GM21367 (cell line): ENCODE data around the gene DEPDC1B.
"Not testable (repeated sequence)": the region's sequence is repeated elsewhere in the genome, so short reads cannot be mapped to it uniquely, and the experiment has no call there.

Experiments used
- ATAC-seq: cut with Tn5 transposase; IDR thresholded peaks from one replicate; pipeline ENCODE4 v1.9.1; 2021; ENCODE audit not compliant: unreplicated experiment

The DEPDC1B gene, protein sequence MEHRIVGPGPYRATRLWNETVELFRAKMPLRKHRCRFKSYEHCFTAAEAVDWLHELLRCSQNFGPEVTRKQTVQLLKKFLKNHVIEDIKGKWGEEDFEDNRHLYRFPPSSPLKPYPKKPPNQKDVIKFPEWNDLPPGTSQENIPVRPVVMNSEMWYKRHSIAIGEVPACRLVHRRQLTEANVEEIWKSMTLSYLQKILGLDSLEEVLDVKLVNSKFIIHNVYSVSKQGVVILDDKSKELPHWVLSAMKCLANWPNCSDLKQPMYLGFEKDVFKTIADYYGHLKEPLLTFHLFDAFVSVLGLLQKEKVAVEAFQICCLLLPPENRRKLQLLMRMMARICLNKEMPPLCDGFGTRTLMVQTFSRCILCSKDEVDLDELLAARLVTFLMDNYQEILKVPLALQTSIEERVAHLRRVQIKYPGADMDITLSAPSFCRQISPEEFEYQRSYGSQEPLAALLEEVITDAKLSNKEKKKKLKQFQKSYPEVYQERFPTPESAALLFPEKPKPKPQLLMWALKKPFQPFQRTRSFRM

DNA sequence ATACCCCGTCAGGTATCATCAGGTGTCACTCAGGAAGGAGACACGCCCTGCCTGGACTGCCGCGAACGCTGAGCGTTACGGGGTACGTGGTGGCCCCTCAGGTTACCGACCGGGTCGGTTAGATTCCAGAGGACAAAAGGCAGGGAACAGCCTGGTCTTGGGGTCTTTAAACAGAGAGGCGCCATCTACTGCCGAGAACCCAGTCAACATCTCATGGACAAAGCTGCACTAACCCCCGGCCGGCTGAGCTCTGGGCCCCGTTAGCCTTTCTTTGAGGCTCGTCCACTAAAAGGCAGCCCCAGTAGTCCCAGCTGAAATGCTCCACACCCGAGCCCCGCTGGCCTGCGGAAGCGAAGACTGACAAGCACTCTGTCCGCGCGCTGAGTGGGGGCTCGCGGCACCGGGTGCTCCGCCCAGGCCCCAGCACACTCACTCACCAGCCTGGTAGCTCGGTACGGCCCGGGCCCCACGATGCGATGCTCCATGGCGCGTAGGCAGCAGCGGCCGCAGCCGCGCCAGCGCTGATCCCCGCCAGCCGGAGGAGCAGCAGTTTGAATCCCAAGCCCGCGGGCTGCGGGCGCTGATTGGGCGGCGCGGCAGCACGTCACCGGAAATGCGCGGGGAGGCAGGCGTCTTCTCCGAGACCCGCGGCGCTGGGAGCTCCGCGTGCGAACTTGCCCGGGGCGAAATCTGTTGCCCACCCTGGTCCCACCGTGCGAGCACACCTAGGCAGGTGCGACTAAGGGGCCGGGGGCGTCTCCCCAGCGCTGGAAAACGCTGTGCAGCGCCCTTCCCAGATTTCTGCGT lies at the start of gene DEPDC1B:
TSS of gene DEPDC1B (minus strand) at position 558 of the 807 bp plus-strand sequence. CDS start at position 485, 73 bp downstream.
- peak; percentile 92 for ATAC-seq

DNA sequence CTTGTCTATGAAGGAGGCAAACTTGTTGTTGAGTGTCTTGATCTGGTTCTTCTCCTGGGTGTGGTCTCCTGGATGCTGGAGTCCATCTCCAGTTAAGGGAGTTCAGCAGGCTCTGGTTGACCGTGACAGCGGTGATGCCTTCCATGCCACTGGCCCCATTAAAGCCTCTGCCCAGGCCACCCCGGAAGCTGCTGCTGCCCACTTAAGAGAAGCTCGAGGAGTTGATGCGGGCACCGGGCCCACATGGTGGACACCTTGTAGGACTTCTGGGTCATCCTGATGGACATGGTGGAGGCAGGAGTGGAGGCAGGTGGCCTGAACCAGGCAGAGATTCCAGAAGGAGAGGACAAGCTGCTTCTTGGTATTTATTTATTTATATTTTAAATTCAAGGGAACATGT lies 44.7 kb upstream of the DEPDC1B start:
- ATAC-seq = no peak

DNA sequence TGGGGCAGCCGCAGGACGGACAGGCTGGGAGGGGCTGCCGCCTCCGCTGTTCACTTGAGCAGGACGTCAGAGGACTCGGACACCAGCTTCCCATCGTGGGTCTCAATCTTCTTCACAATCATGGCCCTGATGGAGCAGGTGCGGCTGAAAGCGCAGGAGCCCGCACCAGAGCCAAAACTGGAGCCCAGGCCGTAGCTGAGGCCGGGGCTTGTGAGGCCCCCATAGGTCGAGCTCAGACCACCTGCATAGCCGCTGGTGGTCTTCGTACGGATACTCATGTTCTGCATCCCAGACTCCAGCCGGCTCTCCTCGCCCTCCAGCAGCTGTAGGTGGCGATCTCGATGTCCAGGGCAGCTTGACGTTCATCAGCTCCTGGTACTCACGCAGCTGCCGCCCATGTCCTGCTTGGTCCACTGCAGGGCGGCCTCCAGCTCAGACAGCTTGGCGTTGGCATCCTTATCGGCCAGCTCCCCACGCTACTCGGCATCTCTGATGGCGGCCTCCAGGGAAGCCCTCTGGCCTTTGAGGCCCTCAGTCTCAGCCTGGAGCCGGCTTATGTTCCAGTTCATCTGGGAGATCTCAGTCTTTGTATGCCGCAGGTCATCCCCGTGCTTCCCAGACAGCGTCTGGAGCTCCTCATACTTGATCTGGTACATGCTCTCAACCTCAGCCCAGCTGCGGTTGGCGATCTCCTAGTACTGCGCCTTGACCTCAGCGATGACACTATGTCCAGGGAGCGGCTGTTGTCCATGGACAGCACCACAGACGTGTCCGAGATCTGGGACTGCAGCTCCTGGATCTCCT lies 43.7 kb upstream of the DEPDC1B start:
- ATAC-seq = no peak

DNA sequence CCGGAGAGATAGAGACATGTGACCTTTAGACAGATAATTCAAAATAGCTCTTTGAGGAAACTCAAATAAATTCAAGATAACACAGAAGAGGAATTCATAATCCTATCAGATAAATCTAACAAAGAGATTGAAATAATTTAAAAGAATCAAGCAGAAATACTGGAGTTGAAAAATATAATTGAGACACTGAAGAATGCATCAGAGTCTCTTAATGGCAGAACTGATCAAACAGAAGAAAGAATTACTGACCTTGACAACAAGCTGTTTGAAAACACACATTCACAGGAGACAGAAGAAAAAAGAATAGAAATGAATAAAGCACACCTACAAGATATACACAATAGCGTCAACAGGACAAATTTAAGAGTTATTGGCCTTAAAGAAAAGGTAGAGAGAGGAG lies 40.4 kb upstream of the DEPDC1B start:
- ATAC-seq = no peak

DNA sequence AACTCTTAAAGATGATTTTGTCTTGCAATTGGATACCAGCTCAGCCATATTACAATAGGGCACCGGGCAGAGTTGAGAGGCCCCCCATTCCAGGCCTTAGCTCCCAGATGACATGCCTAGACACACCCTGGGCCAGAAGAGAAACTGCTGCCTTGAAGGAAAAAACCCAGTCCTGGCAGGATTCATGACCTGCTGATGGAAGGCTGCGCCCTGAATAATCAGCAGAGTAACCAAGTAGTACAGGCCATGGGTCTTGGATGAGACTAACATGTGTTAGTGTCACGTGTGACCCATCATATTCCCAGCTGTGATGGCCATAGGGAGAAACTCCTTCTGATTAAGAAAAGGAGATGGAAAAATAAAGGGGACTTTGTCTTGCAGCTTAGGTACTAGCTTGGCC lies 39.0 kb upstream of the DEPDC1B start:
- ATAC-seq = no peak

DNA sequence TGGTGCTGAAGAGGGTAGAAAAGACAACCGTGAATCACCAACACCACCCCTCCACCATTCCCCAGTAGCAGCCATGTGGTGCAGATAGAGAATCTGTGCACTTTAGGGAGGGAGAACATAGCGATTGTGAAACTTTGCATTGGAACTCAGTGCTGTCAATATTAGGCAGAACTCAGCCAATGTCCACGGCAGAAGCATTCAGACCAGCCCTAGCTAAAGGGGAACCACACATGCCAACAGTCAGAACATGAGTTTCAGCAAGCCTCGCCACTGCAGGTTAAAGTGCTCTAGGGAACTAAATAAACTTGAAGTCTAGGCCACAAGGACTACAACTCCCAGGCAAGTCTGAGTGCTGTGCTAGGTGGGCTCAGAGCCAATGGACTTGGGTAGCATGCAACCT lies 38.5 kb upstream of the DEPDC1B start:
- peak; percentile 53 for ATAC-seq

DNA sequence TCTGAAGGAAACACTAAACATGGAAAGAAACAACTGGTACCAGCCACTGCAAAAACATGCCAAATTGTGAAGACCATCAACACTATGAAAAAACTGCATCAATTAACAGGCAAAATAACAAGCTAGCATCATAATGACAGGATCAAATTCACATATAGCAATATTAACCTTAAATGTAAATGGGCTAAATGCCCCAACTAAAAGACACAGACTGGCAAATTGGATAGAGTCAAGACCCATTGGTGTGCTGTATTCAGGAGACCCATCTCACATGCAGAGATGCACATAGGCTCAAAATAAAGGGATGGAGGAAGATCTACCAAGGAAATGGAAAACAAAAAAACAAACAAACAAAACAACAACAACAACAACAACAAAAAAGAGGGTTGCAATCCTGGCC lies 30.9 kb upstream of the DEPDC1B start:
- not testable (repeated sequence) for ATAC-seq

DNA sequence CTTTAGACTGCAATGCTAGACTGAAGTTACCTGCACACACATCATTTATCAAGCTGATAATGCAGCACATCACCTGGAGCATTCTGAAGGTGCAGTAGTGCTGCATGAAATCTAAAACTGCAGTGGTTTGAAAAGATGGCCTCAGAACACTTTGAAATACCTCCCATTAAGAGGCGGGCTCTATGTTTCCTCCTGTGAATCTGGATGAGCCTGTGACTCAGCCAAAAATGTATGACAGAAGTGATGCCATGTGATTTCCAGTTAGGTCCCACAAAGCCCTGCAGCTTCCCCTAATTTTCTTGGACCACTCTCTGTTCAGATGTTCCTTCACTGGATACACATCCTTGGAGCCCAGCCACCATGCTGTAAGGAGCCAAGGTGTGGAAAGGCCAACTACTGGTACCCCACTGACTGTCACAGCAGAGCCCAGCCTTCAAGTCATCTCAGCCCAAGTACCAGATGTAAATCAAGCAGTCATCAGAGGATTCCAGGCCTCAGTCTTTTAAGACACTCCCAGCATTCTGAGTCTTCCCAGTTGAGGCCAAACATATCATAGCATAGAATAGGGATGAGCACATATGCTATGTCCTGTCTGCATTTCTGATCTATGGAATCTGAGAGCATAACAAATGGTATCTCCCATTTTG lies 27.2 kb upstream of the DEPDC1B start:
- no peak for ATAC-seq

DNA sequence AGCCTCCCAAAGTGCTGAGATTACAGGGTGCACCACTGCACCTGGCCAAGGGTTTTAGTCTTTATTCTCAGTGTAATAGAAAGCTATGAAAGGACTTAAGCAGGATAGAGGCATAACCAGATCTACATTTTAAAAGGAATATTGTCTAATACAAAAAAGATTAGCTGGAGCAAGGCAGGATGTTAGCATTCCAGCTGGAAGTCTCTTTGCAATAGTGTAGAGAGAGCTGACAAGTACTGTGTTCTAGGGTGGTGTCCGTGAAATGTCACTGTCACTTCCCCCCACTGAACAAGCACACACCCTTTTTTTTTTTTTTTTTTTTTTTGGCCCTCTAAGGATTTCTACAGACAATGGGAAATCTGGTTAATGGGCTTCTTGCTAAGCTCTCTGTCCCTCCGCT lies 24.2 kb upstream of the DEPDC1B start:
- ATAC-seq = no peak

DNA sequence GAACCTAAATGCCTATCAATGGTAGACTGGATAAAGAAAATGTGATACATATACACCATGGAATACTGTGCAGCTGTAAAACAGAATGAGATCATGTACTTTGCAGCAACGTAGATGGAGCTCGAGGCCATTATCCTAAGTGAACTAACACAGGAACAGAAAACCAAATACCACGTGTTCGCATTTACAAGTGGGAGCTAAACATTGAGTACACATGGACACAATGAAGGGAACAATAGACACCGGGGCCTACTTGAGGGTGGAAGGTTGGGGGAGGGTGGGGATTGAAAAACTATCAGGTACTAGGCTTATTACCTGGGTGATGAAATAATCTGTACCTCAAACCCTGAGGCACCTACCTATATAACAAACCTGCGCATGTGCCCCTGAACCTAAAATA lies 22.4 kb upstream of the DEPDC1B start:
- no peak for ATAC-seq

DNA sequence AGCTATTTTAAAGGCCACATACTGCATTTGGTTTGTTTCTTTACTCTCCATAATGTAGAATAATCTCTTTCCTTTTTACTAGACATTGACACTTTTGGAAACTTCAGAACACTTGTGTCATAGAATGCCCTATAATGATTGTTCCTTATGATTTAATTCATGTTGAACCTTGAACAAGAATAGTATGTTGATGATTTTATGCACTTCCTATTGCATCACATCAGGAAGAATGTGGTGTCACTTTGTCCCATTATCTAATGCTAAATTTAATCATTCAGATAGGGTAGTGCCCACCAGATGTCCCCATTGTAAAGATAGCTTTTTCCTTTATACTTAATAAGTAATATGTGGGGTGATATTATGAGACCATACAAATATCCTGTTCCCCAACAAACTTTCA lies 19.4 kb upstream of the DEPDC1B start:
- ATAC-seq = no peak

DNA sequence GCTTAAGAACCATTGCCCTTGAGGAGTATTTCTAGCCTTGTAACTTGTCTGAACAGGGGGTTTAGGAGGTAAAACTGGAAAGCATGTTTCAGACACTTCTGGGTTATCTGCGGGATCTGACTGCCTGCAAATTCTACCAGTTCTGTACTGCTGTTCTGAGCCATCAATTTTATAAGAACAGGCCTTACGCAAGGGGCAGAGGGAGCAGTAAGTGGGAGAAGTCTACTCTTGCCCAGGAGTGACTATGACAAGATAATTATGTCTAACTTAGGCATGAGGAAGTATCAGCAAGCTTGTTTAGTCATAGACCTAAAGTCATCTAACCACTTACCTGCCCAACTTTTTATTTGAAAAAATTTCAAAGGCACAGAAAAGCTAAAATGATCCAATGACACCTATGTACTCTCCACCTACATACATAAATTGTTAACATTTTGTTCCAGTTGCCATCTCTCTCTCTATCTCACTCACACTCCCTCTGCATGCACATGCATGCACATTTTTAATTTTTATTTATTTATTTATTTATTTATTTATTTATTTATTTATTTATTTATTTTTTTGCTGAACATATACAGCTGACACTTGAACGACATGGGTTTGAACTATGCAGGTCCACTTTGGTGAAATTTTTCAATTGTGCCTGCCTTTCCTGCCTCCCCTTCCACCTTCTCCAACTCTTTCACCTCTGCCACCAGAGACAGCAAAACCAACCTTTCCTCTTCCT lies 18.4 kb upstream of the DEPDC1B start:
- no peak for ATAC-seq

DNA sequence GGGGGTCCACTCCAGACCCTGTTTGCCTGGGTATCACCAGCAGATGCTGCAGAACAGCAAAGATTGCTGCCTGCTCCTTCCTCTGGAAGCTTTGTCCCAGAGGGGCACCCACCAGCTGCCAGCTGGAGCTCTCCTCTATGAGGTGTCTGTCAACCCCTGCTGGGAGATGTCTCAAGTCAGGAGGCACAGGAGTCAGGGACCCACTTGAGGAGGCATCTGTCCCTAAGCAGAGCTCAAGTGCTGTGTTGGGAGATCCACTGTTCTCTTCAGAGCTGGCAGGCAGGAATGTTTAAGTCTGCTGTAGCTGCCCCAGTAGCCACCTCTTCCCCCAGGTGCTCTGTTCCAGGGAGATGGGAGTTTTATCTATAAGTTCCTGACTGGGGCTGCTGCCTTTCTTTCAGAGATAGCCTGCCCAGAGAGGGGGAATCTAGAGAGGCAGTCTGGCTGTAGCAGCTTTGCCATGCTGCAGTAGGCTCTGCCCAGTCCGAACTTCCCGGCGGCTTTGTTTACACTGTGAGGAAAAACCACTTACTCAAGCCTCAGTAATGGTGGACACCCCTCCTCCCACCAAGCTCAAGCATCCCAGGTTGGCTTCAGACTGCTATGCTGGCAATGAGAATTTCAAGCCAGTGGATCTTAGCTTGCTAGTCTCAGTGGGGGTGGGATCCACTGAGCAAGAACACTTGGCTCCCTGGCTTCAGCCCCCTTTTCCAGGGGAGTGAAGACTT lies 15.4 kb upstream of the DEPDC1B start:
- ATAC-seq = not testable (repeated sequence)

DNA sequence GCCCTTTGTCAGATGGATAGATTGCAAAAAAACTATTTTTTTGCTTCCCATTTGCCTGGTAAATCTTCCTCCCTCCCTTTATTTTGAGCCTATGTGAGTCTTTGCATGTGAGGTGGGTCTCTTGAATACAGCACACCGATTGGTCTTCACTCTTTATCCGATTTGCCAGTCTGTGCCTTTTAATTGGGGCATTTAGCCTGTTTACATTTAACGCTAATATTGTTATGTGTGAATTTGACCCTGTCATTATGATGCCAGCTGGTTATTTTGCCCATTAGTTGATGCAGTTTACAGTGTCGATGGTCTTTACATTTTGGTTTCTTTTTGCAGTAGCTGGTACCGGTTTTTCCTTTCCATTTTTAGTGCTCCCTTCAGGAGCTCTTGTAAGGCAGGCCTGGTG lies 13.0 kb upstream of the DEPDC1B start:
- no peak for ATAC-seq

DNA sequence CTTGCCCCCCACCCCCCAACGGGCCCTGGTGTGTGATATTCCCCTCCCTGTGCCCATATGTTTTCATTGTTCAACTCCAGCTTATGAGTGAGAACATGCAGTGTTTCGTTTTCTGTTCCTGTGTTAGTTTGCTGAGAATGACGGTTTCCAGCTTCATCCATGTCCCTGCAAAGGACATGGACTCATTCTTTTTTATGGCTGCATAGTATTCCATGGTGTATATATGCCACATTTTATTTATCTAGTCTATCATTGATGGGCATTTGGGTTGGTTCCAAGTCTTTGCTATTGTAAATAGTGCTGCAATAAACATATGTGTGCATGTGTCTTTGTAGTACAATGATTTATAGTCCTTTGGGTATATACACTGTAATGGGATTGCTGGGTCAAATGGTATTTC lies 11.9 kb upstream of the DEPDC1B start:
- not testable (repeated sequence) for ATAC-seq

DNA sequence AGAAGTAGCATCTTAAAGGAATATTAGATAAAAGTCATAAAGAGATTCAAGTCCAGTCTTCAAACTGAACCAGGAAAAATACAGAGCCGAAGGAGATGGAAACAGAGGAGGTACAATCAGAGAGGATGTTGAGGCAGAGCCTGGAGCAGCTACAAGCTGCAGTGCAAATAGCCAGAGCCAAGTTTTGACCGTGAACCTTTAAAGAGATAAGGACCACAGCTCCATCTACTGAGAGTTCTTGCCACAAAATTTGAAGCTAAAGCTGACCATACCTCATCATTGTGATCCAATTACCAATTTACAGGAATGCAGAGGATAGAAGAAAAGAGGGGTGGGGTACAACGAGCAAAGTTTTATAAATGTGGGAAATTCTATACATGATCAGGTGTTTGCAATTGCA lies 10.4 kb upstream of the DEPDC1B start:
- ATAC-seq = no peak

DNA sequence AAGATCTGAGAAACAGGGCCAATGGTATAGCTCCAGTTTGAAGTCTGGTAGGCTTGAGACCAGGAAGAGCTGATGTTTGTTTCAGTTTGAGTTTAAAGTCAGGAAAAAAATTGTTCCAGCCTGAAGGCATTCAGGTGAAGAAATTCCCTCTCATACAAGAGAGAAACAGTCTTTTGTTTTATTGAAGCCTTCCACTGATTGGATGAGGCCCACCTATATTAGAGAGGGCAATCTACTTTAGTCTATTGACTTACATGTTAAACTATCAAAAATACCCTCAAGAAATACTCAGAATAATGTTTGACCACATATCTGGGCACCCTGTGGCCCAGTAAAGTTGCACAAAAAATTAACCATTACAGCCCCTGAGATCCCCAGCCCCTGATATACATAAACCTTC lies 5.2 kb upstream of the DEPDC1B start:
- ATAC-seq = no peak

DNA sequence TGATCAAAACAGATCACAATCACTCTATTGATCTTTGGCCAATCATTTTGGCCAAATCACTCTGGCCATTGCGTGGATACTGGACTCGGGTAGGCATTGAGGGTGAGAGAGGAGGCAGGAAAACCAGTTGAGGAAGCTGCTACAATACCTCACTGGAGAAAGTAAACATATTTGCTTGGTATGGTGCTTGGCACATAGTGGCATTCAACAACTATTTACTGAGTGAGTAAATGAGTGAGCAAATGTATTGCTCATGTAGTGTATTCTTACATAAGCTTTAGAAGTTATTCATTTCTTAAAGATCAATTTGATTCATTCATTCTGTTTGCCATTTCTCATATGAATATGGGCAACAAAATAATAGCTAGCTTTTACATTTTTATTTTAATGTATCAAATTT lies 4.0 kb upstream of the DEPDC1B start:
- no peak for ATAC-seq

DNA sequence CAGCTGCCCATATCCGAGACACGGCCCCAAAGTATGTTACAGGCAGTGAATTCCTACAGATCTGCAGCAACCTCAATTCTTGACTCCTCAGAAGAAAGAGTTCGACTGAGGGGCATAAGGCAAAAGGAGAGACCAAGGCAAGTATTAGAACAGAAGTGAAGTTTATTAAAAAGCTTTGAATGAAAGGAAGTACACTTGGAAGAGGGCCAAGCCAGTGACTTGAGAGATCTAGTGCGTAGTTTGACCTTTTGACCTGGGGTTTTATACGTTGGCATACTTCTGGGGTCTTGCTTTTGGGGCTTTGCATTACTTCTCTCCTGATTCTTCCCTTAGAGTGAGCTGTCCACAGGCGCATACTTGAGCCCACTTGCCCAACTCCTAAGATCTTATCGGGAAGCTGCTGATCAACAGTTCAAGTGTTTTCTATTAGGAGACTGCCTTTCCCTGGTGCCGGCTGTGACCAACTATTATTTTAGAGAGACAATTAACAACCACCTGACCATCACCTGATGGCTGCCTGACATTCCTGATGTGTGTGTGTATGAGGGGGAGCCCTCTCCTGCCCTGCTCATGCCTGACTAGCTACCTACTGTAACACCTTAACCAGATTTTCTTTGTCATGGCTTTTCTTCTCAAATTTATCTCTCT lies 1.5 kb upstream of the DEPDC1B start:
- ATAC-seq = no peak
